GM21825 (cell line): ENCODE results near the gene SMURF1.

Experiments
- ATAC-seq: cut with Tn5 transposase; IDR thresholded peaks from one replicate; pipeline ENCODE4 v1.9.1; 2021; ENCODE audit warnings: mild to moderate bottlenecking, moderate library complexity; ENCODE audit not compliant: unreplicated experiment

Gene SMURF1

DNA sequence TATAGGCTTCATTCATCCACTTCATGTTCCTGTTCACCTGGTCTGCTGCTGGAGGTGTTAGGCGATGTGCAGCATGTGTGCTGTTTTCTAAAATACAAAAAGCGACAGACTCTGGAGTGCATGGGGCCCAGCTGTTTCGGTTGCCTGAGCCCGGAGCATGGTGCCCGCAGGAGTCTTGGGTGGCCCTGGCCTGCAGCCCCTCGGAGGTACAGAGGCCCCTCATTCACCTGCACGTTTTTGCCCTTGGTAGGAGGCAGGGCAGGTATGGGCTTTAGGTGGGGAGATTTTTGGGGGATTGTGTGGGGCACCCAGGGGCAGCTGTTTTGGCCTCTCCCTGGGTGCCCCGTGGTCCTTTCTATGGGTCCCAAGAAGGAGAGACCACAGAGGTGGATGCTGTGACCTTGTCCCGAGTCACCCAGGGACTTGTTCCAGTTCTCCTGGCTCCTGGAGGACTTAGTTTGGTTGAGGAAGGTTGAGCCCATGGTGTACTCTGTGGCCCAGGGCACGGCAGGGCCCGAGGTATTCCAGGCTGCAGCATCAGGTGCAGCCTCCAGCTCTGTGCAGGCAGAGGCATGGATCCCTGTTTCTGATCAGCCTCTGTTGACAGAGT lies 134.9 kb downstream of the SMURF1 start:
- ATAC-seq: no peak

DNA sequence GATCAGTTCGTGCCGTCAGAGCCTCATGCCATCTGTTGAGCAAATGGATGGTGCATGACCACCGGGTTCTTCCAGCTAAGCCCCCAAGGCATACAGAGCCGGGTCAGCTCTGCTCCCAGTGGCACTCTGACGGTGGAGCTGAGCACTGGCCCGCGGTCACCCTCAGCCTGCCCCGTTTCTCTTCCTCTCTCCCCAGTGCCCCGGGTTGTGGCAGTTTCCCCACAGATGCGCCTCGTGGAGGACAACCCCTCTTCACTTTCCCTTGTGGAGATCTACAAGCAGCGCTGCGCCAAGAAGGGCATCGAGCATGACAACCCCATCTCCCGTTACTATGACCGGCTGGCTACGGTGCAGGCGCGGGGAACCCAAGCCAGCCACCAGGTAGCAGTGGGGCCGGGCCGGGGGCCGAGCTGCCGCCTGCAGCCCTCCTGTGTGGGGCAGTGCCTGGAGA lies 135.7 kb downstream of the SMURF1 start:
- ATAC-seq: no peak

DNA sequence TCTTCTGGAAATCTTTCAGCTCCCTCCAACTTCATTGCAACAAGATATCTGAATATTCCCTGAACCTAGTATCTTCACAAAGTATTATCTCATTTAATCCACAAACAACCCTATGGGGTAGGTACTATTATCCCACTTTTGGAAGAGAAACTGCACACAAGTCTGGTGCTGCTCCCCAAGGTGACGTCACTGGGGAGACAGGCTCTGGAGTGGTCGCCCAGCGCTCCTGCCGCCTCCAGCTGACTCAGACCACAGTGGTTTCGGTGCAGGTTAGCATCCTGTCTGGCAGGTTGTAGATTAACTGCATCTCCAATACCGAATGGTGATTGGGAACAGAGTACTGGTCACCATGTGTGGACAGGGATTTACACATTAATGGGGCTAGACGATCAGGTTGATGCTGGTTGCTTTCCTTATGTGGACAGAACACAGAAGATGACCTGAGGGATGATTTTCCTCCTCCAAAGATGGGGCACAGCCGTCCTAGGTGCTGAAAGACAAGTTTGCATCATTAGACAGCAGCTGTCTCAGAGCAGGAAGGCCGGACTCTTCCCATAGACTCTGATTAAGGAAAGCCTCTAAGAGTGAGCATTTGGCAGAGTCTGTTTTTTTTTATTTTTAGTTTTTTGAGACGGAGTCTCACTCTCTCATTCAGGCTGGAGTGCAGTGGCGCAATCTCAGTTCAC lies 137.0 kb downstream of the SMURF1 start:
- no peak for ATAC-seq

DNA sequence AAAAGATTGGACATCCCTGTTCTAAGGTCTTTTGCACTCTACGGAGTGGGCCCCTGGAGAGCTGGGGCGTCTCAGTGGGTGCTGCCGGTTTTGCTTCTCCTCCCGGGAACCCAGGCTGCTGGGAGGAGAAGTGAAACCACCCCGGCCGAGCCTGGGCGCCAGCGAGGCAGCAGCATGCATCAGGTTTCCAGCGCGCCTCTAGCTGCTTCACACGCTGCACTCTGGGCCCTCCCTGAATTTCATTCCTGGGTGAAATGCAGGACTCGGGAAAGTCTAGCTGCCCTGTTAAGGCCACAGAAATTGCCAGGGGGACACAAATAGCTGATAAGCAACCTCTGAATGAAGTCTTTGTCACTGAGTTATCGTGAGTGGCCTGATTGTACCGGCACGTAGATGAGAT lies 138.1 kb downstream of the SMURF1 start:
- no peak for ATAC-seq

DNA sequence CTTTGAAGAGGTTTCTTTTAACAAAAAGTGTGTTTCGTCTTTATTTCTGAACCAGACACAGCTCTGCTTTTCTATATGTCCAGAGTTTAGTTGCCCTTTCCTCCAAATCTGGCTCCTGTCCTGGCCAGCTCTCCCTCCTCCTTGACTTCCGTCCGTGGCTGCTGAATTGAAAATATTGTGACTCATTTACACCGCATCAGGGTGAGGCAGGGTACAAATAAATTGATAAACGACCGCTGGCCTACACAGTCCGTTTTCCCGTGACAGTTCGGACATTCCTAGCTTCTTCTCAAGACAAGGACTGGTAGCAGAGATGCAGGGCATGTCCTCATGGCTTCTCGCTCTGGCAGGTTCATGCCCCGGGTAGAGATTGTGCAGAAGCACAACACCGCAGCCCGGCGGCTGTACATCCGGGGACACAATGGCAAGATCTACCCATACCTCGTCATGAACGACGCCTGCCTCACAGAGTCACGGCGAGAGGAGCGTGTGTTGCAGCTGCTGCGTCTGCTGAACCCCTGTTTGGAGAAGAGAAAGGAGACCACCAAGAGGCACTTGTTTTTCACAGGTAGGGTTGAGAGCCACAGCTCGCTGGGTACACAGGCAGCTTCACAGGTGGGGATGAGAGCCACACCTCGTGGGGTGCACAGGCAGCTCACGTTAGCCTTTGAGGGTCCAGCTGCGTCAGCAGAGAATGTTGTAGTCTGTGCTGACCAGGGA lies 139.0 kb downstream of the SMURF1 start:
- no peak for ATAC-seq

DNA sequence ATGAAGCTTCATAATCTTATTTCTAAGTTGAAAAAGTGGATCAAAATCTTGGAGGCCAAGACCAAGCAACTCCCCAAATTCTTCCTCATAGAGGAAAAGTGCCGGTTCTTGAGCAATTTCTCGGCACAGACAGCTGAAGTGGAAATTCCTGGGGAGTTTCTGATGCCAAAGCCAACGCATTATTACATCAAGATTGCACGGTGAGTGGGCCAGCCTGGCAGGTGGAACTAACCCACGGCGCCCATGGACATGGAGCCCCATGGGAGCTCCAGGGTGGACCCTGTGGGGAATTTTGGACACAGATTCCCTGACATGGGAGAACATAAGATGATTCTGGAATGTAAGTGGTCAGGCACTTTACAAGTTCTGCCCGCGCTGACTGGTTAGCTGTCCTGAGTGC lies 139.7 kb downstream of the SMURF1 start:
- ATAC-seq: no peak

DNA sequence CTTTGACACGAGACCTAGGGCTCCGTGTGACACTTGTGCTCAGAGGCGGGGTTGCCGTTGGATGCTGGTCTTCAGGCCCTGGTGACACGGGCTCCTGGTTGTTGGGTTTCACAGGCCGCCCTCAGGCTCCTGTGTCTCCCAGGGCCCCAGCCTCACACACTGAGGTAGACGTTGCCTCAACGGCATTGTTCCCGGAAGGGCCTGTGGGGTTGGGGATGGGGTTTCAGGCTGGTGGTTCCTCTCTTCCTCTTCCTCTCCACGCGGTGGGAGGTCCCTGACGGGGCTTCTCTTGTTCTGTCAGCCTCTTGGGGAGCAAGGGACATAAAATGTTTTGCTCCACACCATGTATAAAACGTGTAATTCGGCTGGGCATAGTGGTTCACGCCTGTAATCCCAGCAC lies 140.5 kb downstream of the SMURF1 start:
- ATAC-seq: no peak

DNA sequence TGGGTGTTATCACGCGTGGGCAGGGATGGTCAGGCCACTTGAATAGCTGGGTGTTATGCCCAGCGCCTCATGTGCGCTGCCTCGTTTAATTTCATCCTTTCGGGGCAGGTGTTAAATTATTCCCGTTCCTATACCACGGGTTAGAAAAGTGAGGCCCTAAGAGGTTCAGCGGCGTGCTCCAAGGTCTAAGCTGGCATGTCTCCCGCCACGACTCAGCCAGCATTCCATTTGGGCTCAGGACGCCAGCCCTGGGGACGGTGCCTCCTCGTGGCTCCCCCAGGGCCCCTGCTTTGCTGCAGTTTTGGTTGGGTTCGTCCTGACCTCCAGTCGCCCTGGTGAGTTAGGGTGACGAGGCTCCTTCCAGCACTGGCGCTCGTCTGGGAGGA lies 141.1 kb downstream of the SMURF1 start:
- no peak for ATAC-seq

DNA sequence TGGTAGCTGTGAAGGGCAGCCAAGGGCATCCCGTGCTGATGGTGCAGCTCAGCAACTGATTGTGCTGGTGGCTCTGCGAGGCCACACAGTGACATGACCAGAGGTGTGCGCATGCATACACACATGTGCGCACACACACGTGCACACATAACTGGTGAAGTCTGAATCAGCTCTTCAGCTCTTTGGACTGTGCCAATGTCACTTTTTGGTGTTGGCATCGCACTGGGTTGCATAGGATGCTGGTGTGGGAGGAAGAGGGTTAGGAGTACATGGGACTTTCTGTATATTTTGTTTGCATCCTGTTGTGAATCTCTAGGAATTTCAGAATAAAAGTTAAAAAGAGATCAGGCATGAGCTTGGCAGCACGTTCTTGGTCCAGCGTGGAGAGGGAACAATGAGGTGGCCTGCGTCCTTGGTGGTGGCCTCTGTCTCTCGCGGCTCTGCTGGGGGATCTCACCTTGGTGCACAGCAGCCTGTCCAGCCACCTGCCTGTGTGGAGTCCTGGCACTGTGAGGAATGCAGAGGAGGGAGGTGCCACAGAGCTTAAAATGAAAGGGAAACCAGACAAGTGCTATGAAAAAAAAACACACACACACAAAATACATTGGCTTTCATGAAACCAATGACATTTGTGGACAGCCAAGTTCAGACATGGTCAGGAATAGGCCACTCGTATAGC lies 141.6 kb downstream of the SMURF1 start:
- no peak for ATAC-seq

DNA sequence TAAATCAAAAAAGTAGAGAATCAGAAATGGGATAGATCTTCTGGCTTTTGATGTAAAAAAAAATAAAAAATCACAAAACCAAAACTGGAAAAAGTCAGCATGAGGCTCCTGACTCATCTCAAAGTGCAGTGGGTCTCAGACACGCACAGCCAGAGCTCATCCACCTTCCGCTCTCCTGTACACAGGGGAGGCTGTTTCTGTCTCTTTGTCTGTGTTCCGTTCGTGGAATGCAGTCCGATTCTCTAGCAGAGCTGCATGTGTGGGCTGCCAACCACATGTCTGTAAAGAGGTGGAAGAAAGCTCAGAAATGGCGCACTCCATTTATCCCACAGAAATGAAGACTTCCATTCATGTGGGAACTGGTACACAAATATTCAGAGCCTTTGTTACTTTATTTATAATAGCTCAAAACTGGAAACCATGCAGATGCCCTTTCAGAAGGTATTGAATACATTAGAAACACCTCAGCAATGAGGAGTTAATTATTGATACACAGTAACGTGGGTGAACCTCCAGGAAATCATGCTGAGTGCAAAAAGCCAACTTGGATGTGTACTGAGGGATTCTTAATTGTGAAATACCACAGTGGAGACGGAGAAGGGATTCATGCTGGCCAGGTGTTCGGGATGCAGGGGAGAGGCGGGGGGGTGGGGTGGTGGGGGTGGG lies 142.3 kb downstream of the SMURF1 start:
- no peak for ATAC-seq

DNA sequence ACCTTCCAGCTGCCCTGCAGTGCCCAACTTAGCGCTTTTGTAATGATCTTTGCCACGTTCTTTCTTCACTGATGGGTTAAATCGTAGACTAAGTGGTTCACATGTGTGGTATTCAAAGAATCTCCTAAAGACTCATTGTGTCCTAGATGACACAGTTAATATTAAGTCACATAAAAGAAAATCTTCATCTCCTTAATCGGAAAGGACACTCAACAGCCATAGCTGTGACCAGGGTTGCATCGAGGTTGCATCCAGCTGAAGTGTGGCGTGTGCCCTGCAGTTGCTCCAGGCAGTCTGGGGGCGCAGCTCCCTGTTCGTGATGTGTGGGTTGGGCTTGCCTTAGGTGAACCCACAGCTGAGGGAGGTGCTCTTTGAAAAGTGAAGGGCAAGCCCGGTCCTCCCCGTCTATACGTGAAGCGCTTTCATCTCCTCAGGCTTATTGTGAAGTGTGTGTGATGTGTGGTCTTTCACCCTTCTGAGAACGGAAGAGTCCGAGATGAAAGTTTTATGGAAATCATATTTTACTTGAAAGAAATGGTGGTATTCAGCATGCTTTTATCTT lies 142.9 kb downstream of the SMURF1 start:
- ATAC-seq: no peak

DNA sequence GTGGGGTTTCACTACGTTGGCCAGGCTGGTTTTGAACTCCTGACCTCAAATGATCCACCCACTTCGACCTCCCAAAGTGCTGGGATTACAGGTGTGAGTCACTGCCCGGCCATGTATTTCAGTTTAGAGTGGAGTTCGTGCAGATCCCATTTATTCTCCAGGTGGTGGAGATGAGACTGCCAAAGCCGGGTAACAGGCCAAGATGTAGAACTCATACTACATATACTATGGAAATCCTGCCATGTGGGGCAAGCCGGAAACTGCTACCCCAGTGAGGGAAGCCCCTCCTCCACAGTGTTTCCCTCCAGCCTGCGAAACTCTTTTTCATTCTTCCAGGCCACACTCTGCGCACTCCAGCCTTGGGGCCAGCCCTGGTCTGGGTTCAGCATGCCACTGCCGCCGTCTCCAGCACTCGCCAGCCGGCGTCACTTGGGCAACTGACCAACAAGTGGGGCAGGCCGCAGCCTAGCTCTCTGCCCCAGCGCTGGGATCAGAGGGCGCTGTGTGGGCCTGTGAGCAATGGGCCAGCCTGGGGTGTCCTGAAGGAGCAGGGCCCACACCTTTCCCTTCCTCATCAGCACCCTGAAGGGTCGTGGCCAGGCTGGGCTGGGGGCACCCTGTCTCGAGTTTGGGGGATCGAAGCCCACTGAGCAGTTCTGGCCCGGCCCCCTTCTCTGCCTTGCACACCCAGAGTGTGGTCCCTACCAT lies 143.6 kb downstream of the SMURF1 start:
- no peak for ATAC-seq

DNA sequence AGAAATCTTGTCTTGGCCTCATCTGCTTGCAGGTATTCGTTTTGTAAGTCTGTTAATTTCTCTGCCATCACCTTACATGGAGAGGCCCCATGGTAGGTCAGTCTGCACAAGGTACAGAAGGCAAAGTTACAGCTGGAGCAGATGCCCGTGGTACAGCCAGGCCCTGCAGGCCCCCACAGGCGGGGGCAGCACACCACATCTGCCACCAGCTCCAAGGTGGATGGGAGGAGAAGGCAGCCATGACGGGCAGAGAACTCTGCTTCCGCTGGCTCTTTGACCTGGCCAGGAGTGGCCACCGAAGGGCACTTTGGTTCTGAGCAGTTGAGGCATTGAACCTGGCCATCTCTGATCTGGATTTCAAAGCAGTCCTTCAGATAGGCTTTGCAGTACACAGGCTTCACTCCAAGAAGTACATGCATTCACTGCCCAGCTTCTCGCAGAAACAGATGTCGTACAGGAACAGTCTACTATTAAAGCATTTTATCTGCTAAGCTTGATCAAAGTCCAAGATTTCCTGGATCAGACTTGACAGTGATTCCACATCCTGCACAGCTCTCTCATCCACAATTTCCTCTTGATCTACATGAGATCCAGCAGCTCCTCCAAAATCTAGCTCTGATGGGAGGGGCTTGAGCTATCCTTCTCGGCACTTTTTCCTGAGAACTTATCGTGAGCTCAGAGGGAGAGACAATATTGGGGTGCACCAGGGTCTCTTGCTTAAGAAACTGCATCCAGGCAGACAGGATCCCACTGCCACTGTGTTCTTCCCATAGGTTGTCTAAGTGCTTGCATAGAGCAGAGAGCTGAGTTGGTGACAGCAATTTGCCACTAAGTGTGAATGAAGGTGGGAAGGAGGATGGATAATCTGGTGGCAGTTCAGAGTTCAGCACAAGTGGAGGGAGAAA lies 144.8 kb downstream of the SMURF1 start:
- ATAC-seq: no peak

DNA sequence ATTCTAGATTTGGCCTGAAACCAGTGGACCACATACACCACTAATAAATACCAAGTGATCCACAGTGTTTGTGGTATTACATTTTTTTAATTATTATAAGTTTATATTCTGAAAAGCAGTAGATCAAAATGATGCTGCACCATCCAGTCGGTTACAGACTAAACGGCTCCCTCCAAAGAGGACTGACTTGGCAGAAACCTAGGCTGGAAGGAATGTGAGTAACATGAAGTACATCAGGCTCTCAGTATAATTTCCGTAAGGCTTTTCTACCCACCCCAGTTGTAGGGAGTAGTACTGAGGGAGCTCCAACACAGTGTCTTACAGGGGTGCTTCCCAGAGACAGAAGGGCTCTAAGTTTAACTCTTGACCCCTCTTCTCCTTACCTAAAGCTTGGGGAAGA lies 146.1 kb downstream of the SMURF1 start:
- no peak for ATAC-seq

DNA sequence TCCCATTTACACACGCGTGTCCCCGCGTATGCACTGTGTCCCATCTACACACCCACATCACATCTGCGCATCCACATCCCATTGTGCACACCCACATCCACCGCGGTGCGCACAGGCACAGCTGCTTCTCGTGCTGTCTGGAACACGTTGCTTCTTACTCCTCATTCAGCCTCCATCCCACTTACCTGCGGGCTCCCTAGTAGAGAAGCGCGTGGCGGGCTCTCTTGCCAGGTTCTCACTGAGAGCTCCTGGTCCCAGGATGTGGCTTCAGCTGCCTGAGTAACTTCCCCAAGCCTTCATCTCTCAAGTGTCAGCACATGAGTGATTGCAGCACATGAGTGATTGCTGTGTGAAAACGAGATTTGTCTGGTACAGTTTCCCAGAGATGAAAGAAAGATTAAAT lies 147.8 kb downstream of the SMURF1 start:
- peak; percentile 56 for ATAC-seq

DNA sequence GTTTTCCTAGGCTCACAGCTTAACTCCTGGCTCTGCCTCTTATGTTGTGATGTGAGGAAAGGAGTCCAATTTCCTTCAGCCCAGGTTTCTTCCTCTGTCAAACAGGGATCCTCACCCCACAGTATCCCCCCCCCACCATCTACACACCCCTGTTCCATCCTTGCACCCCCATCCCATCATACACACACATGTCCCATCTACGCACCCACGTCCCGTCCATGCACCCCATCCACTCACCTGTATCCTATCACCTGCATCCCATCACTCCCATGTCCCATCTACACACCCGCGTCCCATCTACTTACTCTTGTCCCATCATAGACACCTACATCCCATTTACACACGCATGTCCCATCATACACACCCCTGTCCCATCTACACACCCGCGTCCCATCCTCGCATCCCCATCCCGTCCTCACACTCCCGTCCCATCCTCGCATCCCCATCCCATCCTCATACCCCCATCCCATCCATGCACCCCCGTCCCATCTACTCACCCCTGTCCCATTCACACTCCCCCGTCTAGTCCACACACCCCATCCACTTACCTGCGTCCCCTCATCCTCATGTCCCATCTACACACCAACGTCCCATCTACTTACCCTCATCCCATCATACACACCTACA lies 148.3 kb downstream of the SMURF1 start:
- no peak for ATAC-seq

DNA sequence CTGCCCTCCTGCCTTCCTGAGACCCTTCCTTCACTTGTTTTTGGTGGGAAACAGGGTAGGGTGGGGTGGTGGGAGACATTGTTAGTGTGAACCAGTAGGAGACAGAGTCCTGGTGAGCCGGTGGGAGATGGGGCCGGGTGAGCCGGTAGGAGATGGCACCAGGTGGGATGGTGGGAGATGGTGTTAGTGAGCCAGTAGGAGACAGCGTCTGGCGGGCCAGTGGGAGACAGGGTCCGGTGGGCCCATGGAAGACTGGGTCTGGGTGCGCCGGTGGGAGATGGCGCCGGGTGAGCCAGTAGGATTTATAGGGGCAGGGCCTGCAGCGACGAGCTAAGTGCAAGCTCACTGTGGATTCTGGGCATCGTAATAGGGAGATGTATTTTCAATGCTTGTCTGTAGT lies 148.8 kb downstream of the SMURF1 start:
- ATAC-seq: no peak

DNA sequence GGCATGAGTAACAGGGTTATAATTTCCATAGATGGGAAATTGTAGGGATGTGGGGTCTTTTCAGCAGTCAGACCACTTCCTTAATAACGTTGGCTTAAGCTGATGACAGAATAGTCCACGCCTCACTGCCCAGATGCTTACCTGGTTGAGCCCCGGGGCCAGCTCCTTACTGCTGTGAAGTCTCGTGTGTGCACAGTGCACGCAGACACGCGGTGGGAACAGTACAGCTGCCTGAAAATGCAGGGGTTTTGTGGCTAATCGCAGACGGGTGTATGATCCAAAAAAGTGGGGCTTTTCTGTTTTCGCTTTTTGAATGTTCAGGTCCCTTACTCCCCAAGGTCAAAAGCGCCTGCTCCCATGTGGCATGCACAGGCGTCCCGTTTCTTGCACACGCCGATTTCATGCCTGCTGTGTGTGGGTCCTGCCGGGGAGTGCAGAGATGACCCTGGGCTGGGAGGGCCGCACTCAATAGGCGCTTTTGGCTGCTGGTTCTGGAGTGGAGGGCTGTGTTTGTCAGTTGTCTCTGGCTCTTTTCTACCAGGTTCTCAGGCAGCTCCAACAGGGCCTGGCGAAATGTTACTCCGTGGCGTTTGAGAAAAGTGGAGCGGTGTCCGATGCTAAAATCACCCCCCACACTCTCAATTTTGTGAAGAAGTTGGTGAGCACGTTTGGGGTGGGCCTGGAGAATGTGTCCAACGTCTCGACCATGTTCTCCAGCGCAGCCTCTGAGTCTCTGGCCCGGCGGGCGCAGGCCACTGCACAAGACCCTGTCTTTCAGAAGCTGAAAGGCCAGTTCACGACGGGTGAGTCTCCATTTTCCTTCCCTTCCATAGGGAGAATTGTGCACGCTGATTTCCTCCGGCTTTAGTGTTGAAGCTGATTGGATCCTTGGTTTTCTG lies 149.6 kb downstream of the SMURF1 start:
- ATAC-seq: no peak
